ENCODE data around the gene TMEM95.

DNA sequence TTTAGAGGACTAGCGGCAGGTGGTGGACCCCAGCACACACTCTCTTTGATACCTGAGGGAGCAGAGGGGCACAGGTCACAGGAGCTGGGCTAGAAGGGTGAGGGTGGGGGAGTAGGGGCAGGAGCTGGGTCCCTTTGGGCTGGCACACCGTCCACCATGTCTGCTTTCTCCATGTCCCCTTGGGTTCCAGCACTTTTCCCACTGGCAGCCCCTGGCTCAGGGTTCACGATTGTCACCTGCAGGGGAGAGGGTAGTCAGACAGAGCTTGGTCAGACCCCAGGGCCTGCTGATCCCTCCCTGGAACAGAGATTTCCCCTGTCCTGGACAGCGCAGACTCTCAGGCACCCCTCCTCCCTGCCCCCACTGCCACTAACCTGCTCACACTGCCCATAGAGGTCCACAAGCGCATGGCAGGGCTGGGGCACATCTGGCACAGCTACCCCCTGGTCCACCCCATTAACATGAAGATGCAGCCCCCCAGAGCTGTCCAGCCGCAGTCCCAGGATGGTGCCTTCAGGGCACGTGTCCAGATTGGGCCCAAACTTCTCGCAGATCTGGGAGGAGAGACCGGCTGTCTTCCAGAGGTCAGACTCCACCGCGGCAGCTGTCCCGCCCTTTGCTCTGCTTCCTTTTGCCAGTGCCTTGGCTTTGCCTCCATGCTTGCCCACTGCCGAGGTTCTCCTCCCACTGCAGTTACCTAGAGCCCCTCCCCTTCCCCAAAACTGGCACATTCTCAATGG is 36.7 kb upstream of the TMEM95 start:
- no peak for TF ChIP-seq CTCF (conservative IDR thresholded peaks at IDR 0.05 in 1 of 2, IDR thresholded peaks at IDR 0.05 in 1 of 2; ENCODE audit: extremely low read depth in 1 of 2, insufficient read depth in 1 of 2, low read depth in 1 of 2, low read length in 2 of 2)
- TF ChIP-seq EZH2 (IDR thresholded peaks at IDR 0.05; ENCODE audit: borderline replicate concordance, low read length), result no peak
